SK-N-MC (cell line): ENCODE measurements around the gene TRIM41.

Experiments used
- EZH2 ChIP-seq: fragments of 200-600 bp; sonication (generic); IDR thresholded peaks from one replicate; pipeline ENCODE4 v1.6.1; 2017; ENCODE audit warnings: antibody characterized with exemption
- FOXP2 ChIP-seq: optimal IDR thresholded peaks from 2 replicates; pipeline ENCODE3; 2011; ENCODE audit warnings: mild to moderate bottlenecking, moderate library complexity; ENCODE audit not compliant: insufficient read depth; ENCODE audit errors: extremely low read length, control extremely low read depth
- POLR2AphosphoS5 ChIP-seq: IDR thresholded peaks from 2 replicates; pipeline ENCODE4 v1.6.1; 2012; ENCODE audit warnings: mild to moderate bottlenecking, low read depth, low read length, borderline replicate concordance

DNA sequence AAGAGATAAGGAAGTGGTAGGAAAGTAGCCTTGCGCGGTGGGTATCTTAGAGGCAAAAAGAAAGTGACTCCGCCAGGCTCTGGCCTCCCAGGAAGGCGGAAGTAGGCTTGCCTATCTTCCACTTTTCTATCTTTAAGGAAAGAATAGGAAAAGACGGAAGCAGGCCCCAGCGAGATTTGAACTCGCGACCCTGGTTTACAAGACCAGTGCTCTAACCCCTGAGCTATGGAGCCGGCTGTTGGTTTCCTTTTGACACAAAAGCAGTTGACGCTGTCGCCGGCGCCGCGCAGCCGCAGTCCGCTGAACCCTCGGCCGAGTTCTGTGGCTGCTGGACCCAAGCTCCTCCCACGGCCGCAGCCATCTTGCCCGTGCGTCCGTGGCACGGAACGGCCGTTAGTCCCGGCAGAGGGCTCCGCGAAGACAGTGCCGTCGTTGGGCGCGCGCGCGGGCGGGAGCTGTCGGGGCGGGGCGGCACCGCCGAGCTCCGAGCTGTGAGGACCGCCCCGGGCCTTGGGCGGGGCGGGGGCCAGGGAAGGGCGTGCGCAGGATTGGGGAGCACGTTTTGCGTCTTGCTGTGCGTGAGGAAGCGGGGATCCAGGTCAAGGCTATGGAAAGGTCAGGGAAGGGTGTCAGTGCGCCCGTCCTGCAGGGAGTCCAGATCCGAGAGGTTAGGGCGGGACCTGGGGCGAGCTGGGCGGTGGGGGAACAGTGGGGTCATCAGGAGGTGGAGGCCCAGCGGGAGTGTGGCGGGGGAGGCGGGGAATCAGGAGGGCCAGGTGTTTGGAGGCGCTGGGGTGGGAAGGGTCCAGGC, 31.4 kb upstream of the TRIM41 start:
- TF ChIP-seq EZH2, result no peak
- TF ChIP-seq POLR2AphosphoS5, result peak; percentile 67; the same call in 1 of the 2 replicates
- no peak for TF ChIP-seq FOXP2
